A549 (cell line): ENCODE results near the gene CCDC85B.

Source experiments
- BHLHE40 ChIP-seq: IDR thresholded peaks from 2 replicates; pipeline ENCODE4 v1.6.1; 2012; ENCODE audit warnings: low read depth, low read length, inconsistent platforms
- CEBPB ChIP-seq, 2 experiments: fragments of >200 bp in 1 of 2; sonication (Bioruptor Twin) in 1 of 2; formaldehyde crosslinking in 1 of 2; IDR thresholded peaks; 2 replicates each; pipeline ENCODE4 v1.6.1; 2012 to 2016
- EHMT2 ChIP-seq: fragments of 200-600 bp; sonication (generic); IDR thresholded peaks from 2 replicates; pipeline ENCODE4 v1.6.1; 2016; ENCODE audit warnings: antibody characterized with exemption, low read depth, mild to moderate bottlenecking, moderate library complexity
- EP300 ChIP-seq, 2 experiments: fragments of >200 bp; sonication (Bioruptor Twin); formaldehyde crosslinking; IDR thresholded peaks; 2 replicates in 1 of 2; 3 replicates in 1 of 2; pipeline ENCODE4 v1.6.1; 2016 to 2017
- NFE2L2 ChIP-seq: fragments of 150-350 bp; conservative IDR thresholded peaks from 2 replicates; pipeline ENCODE4 v1.6.1; 2014; ENCODE audit warnings: low read length
- NR3C1 ChIP-seq: fragments of >200 bp; sonication (Bioruptor Twin); formaldehyde crosslinking; IDR thresholded peaks from 3 replicates; pipeline ENCODE4 v1.6.1; 2017
- TF ChIP-seq, protein P1 (sequence below): fragments of >200 bp; sonication (Bioruptor Twin); formaldehyde crosslinking; IDR thresholded peaks from 3 replicates; pipeline ENCODE4 v1.5.1; 2016
- TF ChIP-seq, protein P2 (sequence below): fragments of 200-600 bp; sonication (generic); IDR thresholded peaks from 2 replicates; pipeline ENCODE4 v1.6.1; 2016; ENCODE audit warnings: antibody characterized with exemption, mild to moderate bottlenecking, moderate library complexity

DNA sequence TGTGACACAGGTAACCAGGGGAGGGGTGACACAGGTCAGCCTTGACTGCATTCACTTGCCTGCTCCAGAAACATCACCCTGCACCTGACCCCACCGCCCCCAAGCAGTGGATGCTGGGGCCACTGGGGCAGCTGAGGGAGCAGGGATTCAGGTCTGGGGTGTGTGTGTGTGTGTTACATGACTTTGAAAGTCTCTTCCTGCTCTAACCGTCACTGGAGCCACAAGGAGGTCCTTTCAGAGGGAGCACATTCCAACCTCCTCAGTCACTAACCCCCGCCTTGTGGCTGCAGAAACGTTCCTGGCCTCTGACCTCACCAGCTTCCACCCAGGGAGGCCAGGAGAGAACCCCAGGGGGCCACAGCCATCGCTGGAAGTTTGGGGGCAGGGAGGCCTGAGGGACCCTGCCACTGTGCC, 12.6 kb downstream of the CCDC85B start:
- TF ChIP-seq EP300 (IDR thresholded peaks at IDR 0.05) (peak in 1 of 2 experiments; percentile 60; a peak in 1 of 5 replicates), CEBPB (IDR thresholded peaks at IDR 0.05) (no peak), EHMT2 (no peak), NFE2L2 (no peak), NR3C1 (no peak), BHLHE40 (no peak)
- TF ChIP-seq, protein P1, sequence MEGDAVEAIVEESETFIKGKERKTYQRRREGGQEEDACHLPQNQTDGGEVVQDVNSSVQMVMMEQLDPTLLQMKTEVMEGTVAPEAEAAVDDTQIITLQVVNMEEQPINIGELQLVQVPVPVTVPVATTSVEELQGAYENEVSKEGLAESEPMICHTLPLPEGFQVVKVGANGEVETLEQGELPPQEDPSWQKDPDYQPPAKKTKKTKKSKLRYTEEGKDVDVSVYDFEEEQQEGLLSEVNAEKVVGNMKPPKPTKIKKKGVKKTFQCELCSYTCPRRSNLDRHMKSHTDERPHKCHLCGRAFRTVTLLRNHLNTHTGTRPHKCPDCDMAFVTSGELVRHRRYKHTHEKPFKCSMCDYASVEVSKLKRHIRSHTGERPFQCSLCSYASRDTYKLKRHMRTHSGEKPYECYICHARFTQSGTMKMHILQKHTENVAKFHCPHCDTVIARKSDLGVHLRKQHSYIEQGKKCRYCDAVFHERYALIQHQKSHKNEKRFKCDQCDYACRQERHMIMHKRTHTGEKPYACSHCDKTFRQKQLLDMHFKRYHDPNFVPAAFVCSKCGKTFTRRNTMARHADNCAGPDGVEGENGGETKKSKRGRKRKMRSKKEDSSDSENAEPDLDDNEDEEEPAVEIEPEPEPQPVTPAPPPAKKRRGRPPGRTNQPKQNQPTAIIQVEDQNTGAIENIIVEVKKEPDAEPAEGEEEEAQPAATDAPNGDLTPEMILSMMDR = no peak
- TF ChIP-seq, protein P2, sequence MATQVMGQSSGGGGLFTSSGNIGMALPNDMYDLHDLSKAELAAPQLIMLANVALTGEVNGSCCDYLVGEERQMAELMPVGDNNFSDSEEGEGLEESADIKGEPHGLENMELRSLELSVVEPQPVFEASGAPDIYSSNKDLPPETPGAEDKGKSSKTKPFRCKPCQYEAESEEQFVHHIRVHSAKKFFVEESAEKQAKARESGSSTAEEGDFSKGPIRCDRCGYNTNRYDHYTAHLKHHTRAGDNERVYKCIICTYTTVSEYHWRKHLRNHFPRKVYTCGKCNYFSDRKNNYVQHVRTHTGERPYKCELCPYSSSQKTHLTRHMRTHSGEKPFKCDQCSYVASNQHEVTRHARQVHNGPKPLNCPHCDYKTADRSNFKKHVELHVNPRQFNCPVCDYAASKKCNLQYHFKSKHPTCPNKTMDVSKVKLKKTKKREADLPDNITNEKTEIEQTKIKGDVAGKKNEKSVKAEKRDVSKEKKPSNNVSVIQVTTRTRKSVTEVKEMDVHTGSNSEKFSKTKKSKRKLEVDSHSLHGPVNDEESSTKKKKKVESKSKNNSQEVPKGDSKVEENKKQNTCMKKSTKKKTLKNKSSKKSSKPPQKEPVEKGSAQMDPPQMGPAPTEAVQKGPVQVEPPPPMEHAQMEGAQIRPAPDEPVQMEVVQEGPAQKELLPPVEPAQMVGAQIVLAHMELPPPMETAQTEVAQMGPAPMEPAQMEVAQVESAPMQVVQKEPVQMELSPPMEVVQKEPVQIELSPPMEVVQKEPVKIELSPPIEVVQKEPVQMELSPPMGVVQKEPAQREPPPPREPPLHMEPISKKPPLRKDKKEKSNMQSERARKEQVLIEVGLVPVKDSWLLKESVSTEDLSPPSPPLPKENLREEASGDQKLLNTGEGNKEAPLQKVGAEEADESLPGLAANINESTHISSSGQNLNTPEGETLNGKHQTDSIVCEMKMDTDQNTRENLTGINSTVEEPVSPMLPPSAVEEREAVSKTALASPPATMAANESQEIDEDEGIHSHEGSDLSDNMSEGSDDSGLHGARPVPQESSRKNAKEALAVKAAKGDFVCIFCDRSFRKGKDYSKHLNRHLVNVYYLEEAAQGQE = no peak
